ENCODE results near the gene TMEM140. TPM values are rescaled to one million over a fixed set of nuclear protein-coding genes. Genes with fewer than 3 reads are reported as not detected.

Gene TMEM140
- total and polyA plus RNA-seq, 2 of the 13 experiments (the other 11 are each of a cell fraction or from before 2014, with no cell fraction given) = 9.2 to 21.7 TPM

GRCh38 chr7:135169141-135169963, 21.5 kb downstream of the TMEM140 start (continued):
- TF ChIP-seq ZNF343 (CRISPR knock-in tag; IDR thresholded peaks at IDR 0.05) (no peak), TCF7L2 (IDR thresholded peaks at IDR 0.05; ENCODE audit: low read depth, low read length) (no peak), POLR2A (IDR thresholded peaks at IDR 0.05; ENCODE audit: insufficient read depth in 1 of 2, low read depth in 2 of 2, low read length in 2 of 2) (peak in 1 of 2 experiments; percentile 56; a peak in 2 of 4 replicates), KAT2B (IDR thresholded peaks at IDR 0.05; ENCODE audit: borderline replicate concordance, low read depth, low read length) (no peak), ZNF83 (CRISPR knock-in tag; IDR thresholded peaks at IDR 0.05; ENCODE audit: borderline replicate concordance) (no peak), AGO1 (IDR thresholded peaks at IDR 0.05; ENCODE audit: low read depth, low read length, poor library complexity, severe bottlenecking) (no peak), WIZ (CRISPR knock-in tag; IDR thresholded peaks at IDR 0.05) (no peak), CBFB (CRISPR knock-in tag; IDR thresholded peaks at IDR 0.05) (no peak), ZNF468 (CRISPR knock-in tag; IDR thresholded peaks at IDR 0.05) (no peak), ZNF746 (CRISPR knock-in tag; IDR thresholded peaks at IDR 0.05) (no peak), ZNF646 (CRISPR knock-in tag; IDR thresholded peaks at IDR 0.05) (no peak), TMF1 (CRISPR knock-in tag; IDR thresholded peaks at IDR 0.05; ENCODE audit: low read depth) (no peak), STAT5B (CRISPR knock-in tag; IDR thresholded peaks at IDR 0.05) (no peak), ZNF644 (CRISPR knock-in tag; IDR thresholded peaks at IDR 0.05; ENCODE audit: low read depth) (no peak), EZH2 (conservative IDR thresholded peaks at IDR 0.05; ENCODE audit: low read depth, low read length) (no peak)
- TF ChIP-seq, protein P1, sequence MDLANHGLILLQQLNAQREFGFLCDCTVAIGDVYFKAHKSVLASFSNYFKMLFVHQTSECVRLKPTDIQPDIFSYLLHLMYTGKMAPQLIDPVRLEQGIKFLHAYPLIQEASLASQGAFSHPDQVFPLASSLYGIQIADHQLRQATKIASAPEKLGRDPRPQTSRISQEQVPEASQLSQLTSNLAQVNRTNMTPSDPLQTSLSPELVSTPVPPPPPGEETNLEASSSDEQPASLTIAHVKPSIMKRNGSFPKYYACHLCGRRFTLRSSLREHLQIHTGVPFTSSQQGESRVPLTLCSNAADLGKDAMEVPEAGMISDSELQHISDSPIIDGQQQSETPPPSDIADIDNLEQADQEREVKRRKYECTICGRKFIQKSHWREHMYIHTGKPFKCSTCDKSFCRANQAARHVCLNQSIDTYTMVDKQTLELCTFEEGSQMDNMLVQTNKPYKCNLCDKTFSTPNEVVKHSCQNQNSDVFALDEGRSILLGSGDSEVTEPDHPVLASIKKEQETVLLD (CRISPR knock-in tag; IDR thresholded peaks at IDR 0.05; ENCODE audit: low read depth) = no peak
- TF ChIP-seq, protein P2, sequence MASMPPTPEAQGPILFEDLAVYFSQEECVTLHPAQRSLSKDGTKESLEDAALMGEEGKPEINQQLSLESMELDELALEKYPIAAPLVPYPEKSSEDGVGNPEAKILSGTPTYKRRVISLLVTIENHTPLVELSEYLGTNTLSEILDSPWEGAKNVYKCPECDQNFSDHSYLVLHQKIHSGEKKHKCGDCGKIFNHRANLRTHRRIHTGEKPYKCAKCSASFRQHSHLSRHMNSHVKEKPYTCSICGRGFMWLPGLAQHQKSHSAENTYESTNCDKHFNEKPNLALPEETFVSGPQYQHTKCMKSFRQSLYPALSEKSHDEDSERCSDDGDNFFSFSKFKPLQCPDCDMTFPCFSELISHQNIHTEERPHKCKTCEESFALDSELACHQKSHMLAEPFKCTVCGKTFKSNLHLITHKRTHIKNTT (CRISPR knock-in tag; IDR thresholded peaks at IDR 0.05) = no peak
- TF ChIP-seq, protein P3, sequence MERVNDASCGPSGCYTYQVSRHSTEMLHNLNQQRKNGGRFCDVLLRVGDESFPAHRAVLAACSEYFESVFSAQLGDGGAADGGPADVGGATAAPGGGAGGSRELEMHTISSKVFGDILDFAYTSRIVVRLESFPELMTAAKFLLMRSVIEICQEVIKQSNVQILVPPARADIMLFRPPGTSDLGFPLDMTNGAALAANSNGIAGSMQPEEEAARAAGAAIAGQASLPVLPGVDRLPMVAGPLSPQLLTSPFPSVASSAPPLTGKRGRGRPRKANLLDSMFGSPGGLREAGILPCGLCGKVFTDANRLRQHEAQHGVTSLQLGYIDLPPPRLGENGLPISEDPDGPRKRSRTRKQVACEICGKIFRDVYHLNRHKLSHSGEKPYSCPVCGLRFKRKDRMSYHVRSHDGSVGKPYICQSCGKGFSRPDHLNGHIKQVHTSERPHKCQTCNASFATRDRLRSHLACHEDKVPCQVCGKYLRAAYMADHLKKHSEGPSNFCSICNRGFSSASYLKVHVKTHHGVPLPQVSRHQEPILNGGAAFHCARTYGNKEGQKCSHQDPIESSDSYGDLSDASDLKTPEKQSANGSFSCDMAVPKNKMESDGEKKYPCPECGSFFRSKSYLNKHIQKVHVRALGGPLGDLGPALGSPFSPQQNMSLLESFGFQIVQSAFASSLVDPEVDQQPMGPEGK (CRISPR knock-in tag; IDR thresholded peaks at IDR 0.05) = no peak
- TF ChIP-seq, protein P4, sequence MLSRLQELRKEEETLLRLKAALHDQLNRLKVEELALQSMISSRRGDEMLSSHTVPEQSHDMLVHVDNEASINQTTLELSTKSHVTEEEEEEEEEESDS (CRISPR knock-in tag; IDR thresholded peaks at IDR 0.05; ENCODE audit: borderline replicate concordance) = no peak
